ENCODE data around the gene CBX3.
"Not testable (repeated sequence)": the region's sequence is repeated elsewhere in the genome, so short reads cannot be mapped to it uniquely, and the experiment has no call there.

The CBX3 gene

GRCh38 chr7:26201247-26202018 is at the start of gene CBX3:
CBX3 (plus strand) TSS chr7:26201745; CDS start chr7:26202999, 1,254 bp downstream.
- peak; percentile 93 for DNase-seq

- DNase-seq: peak; percentile 49
These were observed 49.4 kb upstream of the CBX3 start, which contains the start of gene NFE2L3 for GRCh38 chr7:26151953-26152781. NFE2L3 (plus strand) TSS chr7:26152198; CDS start chr7:26152499, 301 bp downstream.

- DNase-seq: peak; percentile 52
These were observed 48.7 kb upstream of the CBX3 start for GRCh38 chr7:26152782-26153240.

GRCh38 chr7:26153241-26153822 is 48.2 kb upstream of the CBX3 start:
- peak; percentile 52 for DNase-seq

- DNase-seq: no peak
These were observed 47.4 kb upstream of the CBX3 start for GRCh38 chr7:26153823-26154783.

GRCh38 chr7:26155531-26156375 is 45.8 kb upstream of the CBX3 start:
- DNase-seq: peak; percentile 73

GRCh38 chr7:26156451-26157420 is 44.8 kb upstream of the CBX3 start:
- DNase-seq: peak; percentile 40

- DNase-seq: no peak
These were observed 43.9 kb upstream of the CBX3 start for GRCh38 chr7:26157520-26158105.

- DNase-seq: no peak
These were observed 42.3 kb upstream of the CBX3 start for GRCh38 chr7:26159243-26159642.

- no peak for DNase-seq
These were observed 40.6 kb upstream of the CBX3 start for GRCh38 chr7:26160896-26161295.

- DNase-seq: no peak
These were observed 39.1 kb upstream of the CBX3 start for GRCh38 chr7:26162431-26162830.

- not testable (repeated sequence) for DNase-seq
These were observed 37.7 kb upstream of the CBX3 start for GRCh38 chr7:26163804-26164203.

- no peak for DNase-seq
These were observed 35.4 kb upstream of the CBX3 start for GRCh38 chr7:26165950-26166683.

- DNase-seq: no peak
These were observed 34.8 kb upstream of the CBX3 start for GRCh38 chr7:26166684-26167266.

- no peak for DNase-seq
These were observed 34.1 kb upstream of the CBX3 start for GRCh38 chr7:26167303-26167934.

- no peak for DNase-seq
These were observed 33.0 kb upstream of the CBX3 start for GRCh38 chr7:26168458-26169023.

GRCh38 chr7:26169271-26169670 is 32.3 kb upstream of the CBX3 start:
- DNase-seq: no peak

GRCh38 chr7:26170663-26171062 is 30.9 kb upstream of the CBX3 start:
- no peak for DNase-seq
